ENCODE results near the gene KLK14.

- no peak for TF ChIP-seq CTCF (IDR thresholded peaks at IDR 0.05)
- TF ChIP-seq POLR2A (IDR thresholded peaks at IDR 0.05): no peak
These were observed 38.4 kb downstream of the KLK14 start for GRCh38 chr19:51044327-51044726.
